ENCODE data around the gene NAA80.

DNA sequence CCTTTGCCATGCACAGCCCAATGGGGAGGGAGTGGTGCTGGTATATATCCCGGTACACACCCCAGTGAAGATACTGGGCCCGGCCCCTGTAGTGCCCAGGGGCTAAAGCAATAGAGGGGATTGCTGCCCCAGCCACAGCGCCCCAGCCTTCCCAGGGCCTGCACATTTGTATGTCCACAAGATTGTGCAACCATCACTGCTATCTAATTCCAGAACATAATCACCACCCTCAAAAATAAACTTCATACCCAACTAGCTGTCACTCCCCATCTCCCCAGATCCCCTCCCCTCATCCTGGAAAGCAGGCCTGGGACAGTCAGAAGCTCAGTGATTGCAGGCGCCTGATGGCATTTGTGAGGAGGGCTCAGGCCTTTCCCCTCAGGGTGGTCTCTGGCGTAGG is 49.7 kb downstream of the NAA80 start:
- TF ChIP-seq, protein P1, sequence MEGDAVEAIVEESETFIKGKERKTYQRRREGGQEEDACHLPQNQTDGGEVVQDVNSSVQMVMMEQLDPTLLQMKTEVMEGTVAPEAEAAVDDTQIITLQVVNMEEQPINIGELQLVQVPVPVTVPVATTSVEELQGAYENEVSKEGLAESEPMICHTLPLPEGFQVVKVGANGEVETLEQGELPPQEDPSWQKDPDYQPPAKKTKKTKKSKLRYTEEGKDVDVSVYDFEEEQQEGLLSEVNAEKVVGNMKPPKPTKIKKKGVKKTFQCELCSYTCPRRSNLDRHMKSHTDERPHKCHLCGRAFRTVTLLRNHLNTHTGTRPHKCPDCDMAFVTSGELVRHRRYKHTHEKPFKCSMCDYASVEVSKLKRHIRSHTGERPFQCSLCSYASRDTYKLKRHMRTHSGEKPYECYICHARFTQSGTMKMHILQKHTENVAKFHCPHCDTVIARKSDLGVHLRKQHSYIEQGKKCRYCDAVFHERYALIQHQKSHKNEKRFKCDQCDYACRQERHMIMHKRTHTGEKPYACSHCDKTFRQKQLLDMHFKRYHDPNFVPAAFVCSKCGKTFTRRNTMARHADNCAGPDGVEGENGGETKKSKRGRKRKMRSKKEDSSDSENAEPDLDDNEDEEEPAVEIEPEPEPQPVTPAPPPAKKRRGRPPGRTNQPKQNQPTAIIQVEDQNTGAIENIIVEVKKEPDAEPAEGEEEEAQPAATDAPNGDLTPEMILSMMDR (IDR thresholded peaks at IDR 0.05; ENCODE audit: extremely low read depth in 1 of 2, insufficient read depth in 1 of 2, low read depth in 1 of 2, low read length in 2 of 2), result no peak
- TF ChIP-seq POLR2A (IDR thresholded peaks at IDR 0.05; ENCODE audit: low read depth, low read length) (no peak), EZH2 (IDR thresholded peaks at IDR 0.05; ENCODE audit: borderline replicate concordance, low read depth, low read length, severe bottlenecking) (no peak), GATA2 (IDR thresholded peaks at IDR 0.05; ENCODE audit: insufficient read depth, insufficient read length, low read depth, low read length) (no peak)
- TF ChIP-seq, protein P2, sequence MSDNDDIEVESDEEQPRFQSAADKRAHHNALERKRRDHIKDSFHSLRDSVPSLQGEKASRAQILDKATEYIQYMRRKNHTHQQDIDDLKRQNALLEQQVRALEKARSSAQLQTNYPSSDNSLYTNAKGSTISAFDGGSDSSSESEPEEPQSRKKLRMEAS (IDR thresholded peaks at IDR 0.05; ENCODE audit: insufficient read depth, insufficient read length), result no peak

Measured in endothelial cell of umbilical vein (primary cell).